Tibial nerve (tissue), 4 donors: ENCODE results near the gene SMARCA4. TPM values are rescaled to one million over a fixed set of nuclear protein-coding genes. Genes with fewer than 3 reads are reported as not detected.
"Not testable (repeated sequence)": the region's sequence is repeated elsewhere in the genome, so short reads cannot be mapped to it uniquely, and the experiment has no call there.

Experiments used
- DNase-seq, 2 donors: peaks; one replicate each; pipeline ENCODE4 v3.0.0-alpha.2; 2019; ENCODE audit warnings: low spot score in 2 of 2
- H3K27ac ChIP-seq, 4 donors: fragments of 200-600 bp; sonication (generic) in 3 of 4; one replicate each; pipeline ENCODE4 v1.5.1; 2017 to 2019; ENCODE audit warnings: mild to moderate bottlenecking in 1 of 4
- H3K27me3 ChIP-seq, 2 donors: fragments of 200-600 bp; sonication (generic) in 1 of 2; one replicate each; pipeline versions ENCODE4 v1.5.1 to v1.6.0; 2017 to 2019
- H3K36me3 ChIP-seq, 3 donors: fragments of 200-600 bp; sonication (generic); one replicate each; pipeline ENCODE4 v1.5.1; 2018 to 2019
- H3K4me1 ChIP-seq, 4 donors: fragments of 200-600 bp; sonication (generic) in 3 of 4; one replicate each; pipeline ENCODE4 v1.5.1; 2017 to 2019
- H3K4me3 ChIP-seq, 4 donors: fragments of 200-600 bp; sonication (generic) in 3 of 4; one replicate each; pipeline ENCODE4 v1.5.1; 2017 to 2019; ENCODE audit warnings: mild to moderate bottlenecking in 1 of 4, moderate library complexity in 1 of 4
- H3K9me3 ChIP-seq, 4 donors: fragments of 200-600 bp; sonication (generic) in 3 of 4; one replicate each; pipeline ENCODE4 v1.5.1; 2017 to 2019
- EP300 ChIP-seq, 2 donors: sonication (generic); formaldehyde crosslinking; IDR thresholded peaks; one replicate each; pipeline ENCODE4 v1.6.1; 2017; ENCODE audit warnings: antibody characterized with exemption in 2 of 2, mild to moderate bottlenecking in 1 of 2
- POLR2A ChIP-seq, 2 donors: fragments of 450-650 bp; IDR thresholded peaks; one replicate each; pipeline ENCODE4 v1.6.1; 2017; ENCODE audit warnings: antibody characterized with exemption in 2 of 2, mild to moderate bottlenecking in 2 of 2, moderate library complexity in 2 of 2
- WGBS, 2 donors: methylation state at CpG; one replicate each; pipeline ENCODE4 v1.1.5; 2018; 5-methylcytosine and 5-hydroxymethylcytosine counted together
- total RNA-seq, 4 donors: library from RNA; depleted of rRNA; stranded (reverse); fragments of >200 nt; gene quantifications; one replicate each; pipeline ENCODE4 v1.1.0, GENCODE V29; 2016
- TF ChIP-seq, protein P1 (sequence below), 5 experiments: fragments of 200-600 bp in 3 of 5; fragments of 450-650 bp in 2 of 5; sonication (generic) in 3 of 5; IDR thresholded peaks; one replicate each; pipeline ENCODE4 v1.5.1; 2016 to 2019; ENCODE audit warnings: antibody characterized with exemption in 5 of 5, mild to moderate bottlenecking in 3 of 5, moderate library complexity in 2 of 5

Gene SMARCA4
- total RNA-seq, 4 donors from 2014 or later, result 54.2 to 122 (median 73.9) TPM

DNA sequence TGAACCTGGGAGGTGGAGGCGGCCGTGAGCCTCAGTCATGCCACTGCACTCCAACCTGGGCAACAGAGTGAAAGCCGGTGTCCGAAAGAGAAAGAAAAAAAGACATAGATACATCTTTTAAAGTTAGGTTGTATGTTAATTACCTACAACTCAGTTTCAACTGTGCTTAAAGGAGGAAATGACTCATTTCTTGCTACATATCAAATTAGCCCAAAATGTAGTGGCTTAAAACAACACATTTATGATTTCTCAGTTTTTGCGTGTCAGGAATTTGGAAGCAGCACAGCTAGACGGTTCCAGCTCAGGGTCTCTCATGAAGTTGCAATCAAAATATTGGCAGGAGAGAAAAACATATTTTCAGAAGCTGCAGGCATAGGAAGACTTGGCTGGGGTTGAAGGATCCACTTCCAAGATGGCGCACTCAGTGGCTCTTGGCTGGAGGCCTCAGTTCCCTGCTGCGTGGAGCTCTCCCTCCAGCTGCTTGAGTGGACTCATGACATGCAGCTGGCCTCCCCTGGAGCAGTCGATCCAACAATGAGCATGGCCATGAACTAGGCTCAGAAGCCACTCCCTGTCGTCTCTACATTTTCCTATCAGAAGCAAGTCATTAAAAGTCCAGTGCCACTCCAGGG is 135.5 kb downstream of the SMARCA4 start:
- Histone ChIP-seq H3K4me1 (peaks cover 0 to 48% (median 27%) of the 10 kb centered on the region in 4 donors), H3K27ac (peak overlapping the region in 3 of 4 donors; percentile 79 to 99 (median 82))

DNA sequence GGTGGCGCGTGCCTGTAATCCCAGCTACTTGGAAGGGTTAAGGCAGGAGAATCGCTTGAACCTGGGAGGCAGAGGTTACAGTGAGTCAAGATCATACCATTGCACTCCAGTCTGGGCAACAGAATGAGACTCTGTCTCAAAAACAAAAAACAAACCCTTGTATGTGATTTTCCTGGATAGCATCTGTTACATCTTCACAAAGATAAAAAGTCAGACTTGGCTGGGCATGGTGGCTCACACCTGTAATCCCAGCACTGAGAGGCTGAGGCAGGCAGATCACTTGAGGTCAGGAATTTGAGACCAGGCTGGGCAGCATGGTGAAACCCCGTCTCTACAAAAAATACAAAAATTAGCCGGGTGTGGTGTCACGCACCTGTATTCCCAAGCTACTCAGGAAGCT is 136.5 kb downstream of the SMARCA4 start:
- DNase-seq, H3K27me3 ChIP-seq, H3K27ac ChIP-seq, H3K9me3 ChIP-seq, H3K4me3 ChIP-seq: not testable (repeated sequence)
- Histone ChIP-seq H3K36me3 (peaks cover 0 to 31% (median 0%) of the 10 kb centered on the region in 3 donors), H3K4me1 (peaks cover 0 to 38% (median 19%) of the 10 kb centered on the region in 4 donors)
- WGBS, 2 donors, result 93 to 94% methylated on average over 6 of the region's 6 CpGs

More for the DNA sequence above, 135.5 kb downstream of the SMARCA4 start:
- Histone ChIP-seq H3K27me3 (no peaks in the 10 kb centered on the region), H3K36me3 (peaks cover 0 to 21% (median 0%) of the 10 kb centered on the region in 3 donors), H3K9me3 (no peaks in the 10 kb centered on the region), H3K4me3 (no peak overlapping the region)
- DNase-seq, result no peak
- 52 to 59% methylated on average over 10 of the region's 10 CpGs for WGBS, 2 donors
- TF ChIP-seq EP300 (IDR thresholded peaks at IDR 0.05) (peak in 1 of 2 donors; percentile 25), POLR2A (IDR thresholded peaks at IDR 0.05) (no peak)
- TF ChIP-seq, protein P1, sequence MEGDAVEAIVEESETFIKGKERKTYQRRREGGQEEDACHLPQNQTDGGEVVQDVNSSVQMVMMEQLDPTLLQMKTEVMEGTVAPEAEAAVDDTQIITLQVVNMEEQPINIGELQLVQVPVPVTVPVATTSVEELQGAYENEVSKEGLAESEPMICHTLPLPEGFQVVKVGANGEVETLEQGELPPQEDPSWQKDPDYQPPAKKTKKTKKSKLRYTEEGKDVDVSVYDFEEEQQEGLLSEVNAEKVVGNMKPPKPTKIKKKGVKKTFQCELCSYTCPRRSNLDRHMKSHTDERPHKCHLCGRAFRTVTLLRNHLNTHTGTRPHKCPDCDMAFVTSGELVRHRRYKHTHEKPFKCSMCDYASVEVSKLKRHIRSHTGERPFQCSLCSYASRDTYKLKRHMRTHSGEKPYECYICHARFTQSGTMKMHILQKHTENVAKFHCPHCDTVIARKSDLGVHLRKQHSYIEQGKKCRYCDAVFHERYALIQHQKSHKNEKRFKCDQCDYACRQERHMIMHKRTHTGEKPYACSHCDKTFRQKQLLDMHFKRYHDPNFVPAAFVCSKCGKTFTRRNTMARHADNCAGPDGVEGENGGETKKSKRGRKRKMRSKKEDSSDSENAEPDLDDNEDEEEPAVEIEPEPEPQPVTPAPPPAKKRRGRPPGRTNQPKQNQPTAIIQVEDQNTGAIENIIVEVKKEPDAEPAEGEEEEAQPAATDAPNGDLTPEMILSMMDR (IDR thresholded peaks at IDR 0.05), result no peak

GRCh38 chr19:11098327-11098726 is 137.5 kb downstream of the SMARCA4 start:
- no peak overlapping the region for H3K4me3 ChIP-seq
- no peaks in the 10 kb centered on the region for H3K9me3 ChIP-seq
- 98 to 100% methylated on average over 2 of the region's 2 CpGs for WGBS, 2 donors
- DNase-seq, result no peak
- peaks cover 0 to 28% (median 13%) of the 10 kb centered on the region in 4 donors for H3K4me1 ChIP-seq
- TF ChIP-seq POLR2A (IDR thresholded peaks at IDR 0.05), result no peak
- TF ChIP-seq EP300 (IDR thresholded peaks at IDR 0.05), result no peak
- TF ChIP-seq, protein P1 (IDR thresholded peaks at IDR 0.05), result no peak
- H3K27me3 ChIP-seq, result no peaks in the 10 kb centered on the region
- peaks cover 0 to 41% (median 0%) of the 10 kb centered on the region in 3 donors for H3K36me3 ChIP-seq
- no peak overlapping the region for H3K27ac ChIP-seq

- no peaks in the 10 kb centered on the region for H3K27me3 ChIP-seq
- H3K36me3 ChIP-seq, result peaks cover 0 to 46% (median 0%) of the 10 kb centered on the region in 3 donors
- H3K9me3 ChIP-seq, result no peaks in the 10 kb centered on the region
- H3K27ac ChIP-seq, result no peak overlapping the region
- peaks cover 0 to 23% (median 12%) of the 10 kb centered on the region in 4 donors for H3K4me1 ChIP-seq
- no peak for DNase-seq
- TF ChIP-seq EP300 (IDR thresholded peaks at IDR 0.05), result no peak
- TF ChIP-seq POLR2A (IDR thresholded peaks at IDR 0.05), result no peak
- TF ChIP-seq, protein P1 (IDR thresholded peaks at IDR 0.05), result no peak
- no peak overlapping the region for H3K4me3 ChIP-seq
- 97 to 98% methylated on average over 3 of the region's 3 CpGs for whole genome bisulfite sequencing, 2 donors
These were observed 138.0 kb downstream of the SMARCA4 start for GRCh38 chr19:11098861-11099260.

GRCh38 chr19:11100049-11100448 is 139.2 kb downstream of the SMARCA4 start:
- peaks cover 0 to 58% (median 0%) of the 10 kb centered on the region in 3 donors for H3K36me3 ChIP-seq

More at GRCh38 chr19:11100049-11100448, 139.2 kb downstream of the SMARCA4 start:
- no peak overlapping the region for H3K4me3 ChIP-seq
- H3K27me3 ChIP-seq, result no peaks in the 10 kb centered on the region
- no peaks in the 10 kb centered on the region for H3K9me3 ChIP-seq
- H3K4me1 ChIP-seq, result peaks cover 0 to 16% (median 8%) of the 10 kb centered on the region in 4 donors
- TF ChIP-seq, protein P1 (IDR thresholded peaks at IDR 0.05), result no peak
- TF ChIP-seq EP300 (IDR thresholded peaks at IDR 0.05), result no peak
- TF ChIP-seq POLR2A (IDR thresholded peaks at IDR 0.05), result no peak
- DNase-seq, result no peak
- WGBS, 2 donors, result 81 to 82% methylated on average over 12 of the region's 12 CpGs
- H3K27ac ChIP-seq, result no peak overlapping the region
